Measurements from ENCODE around the gene RNF223. TPM values are rescaled to one million over a fixed set of nuclear protein-coding genes. Genes with fewer than 3 reads are reported as not detected.

The RNF223 gene
- total RNA-seq, 4 donors from 2014 or later, result not detected

DNA sequence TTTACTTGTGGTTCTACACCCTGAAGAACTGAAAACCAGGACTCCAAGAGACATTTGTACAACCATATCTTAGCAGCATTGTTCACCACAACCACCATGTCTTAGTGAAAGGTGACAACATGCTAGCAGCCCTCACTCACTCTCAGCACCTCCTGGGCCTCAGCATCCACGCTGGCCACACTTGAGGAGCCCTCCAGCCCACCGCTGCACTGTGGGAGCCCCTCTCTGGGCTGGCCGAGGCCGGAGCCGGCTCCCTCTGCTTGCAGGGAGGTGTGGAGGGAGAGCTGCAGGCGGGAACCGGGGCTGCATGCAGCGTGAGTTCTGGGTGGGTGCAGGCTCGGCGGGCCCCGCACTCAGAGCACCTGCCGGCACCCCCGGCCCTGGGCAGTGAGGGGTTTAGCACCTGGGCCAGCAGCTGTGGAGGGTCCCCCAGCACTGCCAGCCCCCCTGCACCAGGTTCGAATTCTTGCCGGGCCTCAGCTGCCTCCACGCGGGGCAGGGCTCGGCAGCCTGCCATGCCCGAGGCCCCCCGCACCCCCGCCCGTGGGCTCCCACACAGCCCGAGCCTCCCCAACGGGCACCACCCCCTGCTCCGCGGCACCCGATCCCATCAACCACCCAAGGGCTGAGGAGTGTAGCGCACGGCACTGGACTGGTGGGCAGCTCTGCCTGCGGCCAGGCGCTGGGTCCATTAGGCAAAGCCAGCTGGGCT is 32.6 kb upstream of the RNF223 start:
- TF ChIP-seq, protein P1, sequence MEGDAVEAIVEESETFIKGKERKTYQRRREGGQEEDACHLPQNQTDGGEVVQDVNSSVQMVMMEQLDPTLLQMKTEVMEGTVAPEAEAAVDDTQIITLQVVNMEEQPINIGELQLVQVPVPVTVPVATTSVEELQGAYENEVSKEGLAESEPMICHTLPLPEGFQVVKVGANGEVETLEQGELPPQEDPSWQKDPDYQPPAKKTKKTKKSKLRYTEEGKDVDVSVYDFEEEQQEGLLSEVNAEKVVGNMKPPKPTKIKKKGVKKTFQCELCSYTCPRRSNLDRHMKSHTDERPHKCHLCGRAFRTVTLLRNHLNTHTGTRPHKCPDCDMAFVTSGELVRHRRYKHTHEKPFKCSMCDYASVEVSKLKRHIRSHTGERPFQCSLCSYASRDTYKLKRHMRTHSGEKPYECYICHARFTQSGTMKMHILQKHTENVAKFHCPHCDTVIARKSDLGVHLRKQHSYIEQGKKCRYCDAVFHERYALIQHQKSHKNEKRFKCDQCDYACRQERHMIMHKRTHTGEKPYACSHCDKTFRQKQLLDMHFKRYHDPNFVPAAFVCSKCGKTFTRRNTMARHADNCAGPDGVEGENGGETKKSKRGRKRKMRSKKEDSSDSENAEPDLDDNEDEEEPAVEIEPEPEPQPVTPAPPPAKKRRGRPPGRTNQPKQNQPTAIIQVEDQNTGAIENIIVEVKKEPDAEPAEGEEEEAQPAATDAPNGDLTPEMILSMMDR (IDR thresholded peaks at IDR 0.05; ENCODE audit: low read depth), result no peak

DNA sequence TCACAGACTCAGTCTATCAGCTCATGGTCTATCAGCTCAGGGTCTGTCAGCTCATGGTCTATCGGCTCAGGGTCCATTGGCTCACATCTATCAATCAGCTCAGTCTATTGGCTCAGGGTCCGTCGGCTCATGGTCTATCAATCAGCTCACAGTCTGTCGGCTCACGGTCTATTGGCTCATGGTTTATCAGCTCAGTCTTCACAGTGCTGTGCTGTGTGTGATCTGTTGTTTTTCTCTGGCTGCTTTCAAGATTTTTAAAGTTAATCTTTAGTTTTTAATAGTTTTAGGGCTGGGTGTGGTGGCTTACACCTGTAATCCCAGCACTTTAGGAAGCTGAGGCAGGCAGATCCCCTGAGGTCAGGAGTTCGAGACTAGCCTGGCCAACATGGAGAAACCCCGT is 27.4 kb upstream of the RNF223 start:
- TF ChIP-seq, protein P1 (IDR thresholded peaks at IDR 0.05; ENCODE audit: low read depth), result no peak

DNA sequence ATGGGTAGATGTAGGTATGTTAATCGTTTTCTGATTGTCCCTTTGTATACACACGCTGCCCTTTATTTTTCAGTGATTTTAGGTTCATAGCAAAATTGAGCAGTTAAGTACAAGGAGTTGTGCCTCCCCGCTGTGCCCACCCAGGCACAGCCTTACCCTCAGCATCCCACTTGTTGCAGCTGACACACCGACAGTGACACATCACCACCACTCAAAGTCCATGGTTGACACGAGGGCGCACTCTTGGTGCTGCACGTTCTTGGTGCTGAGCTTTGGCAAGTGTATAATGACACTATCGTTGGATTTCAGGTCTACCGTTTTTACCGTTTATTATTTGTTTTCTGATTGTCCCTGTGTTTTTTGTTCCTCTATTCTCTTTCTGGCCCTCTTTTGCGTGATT is 26.2 kb upstream of the RNF223 start:
- TF ChIP-seq, protein P1 (IDR thresholded peaks at IDR 0.05; ENCODE audit: low read depth), result no peak

DNA sequence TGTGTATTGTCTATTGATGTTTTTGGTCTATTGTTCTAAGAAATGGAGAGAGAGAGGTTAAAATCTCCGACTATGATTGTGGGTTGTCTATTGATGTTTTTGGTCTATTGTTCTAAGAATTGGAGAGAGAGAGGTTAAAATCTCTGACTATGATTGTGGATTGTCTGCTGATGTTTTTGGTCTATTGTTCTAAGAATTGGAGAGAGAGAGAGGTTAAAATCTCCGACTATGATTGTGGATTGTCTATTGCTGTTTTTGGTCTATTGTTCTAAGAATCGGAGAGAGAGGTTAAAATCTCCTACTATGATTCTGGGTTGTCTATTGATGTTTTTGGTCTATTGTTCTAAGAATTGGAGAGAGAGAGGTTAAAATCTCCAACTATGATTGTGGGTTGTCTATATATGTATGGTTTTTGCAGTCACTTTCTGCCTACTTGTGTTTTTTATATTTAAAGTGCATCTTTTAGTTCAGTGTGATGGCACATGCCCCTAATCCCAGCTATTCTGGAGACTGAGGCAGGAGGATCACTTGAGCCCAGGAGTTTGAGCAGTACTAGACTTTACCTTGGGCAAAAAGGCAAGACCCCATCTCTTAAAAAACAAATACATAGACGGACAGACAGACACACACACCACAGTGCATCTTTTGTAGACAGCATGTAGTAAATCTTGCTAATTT is 25.5 kb upstream of the RNF223 start:
- TF ChIP-seq, protein P1 (IDR thresholded peaks at IDR 0.05; ENCODE audit: low read depth), result no peak

DNA sequence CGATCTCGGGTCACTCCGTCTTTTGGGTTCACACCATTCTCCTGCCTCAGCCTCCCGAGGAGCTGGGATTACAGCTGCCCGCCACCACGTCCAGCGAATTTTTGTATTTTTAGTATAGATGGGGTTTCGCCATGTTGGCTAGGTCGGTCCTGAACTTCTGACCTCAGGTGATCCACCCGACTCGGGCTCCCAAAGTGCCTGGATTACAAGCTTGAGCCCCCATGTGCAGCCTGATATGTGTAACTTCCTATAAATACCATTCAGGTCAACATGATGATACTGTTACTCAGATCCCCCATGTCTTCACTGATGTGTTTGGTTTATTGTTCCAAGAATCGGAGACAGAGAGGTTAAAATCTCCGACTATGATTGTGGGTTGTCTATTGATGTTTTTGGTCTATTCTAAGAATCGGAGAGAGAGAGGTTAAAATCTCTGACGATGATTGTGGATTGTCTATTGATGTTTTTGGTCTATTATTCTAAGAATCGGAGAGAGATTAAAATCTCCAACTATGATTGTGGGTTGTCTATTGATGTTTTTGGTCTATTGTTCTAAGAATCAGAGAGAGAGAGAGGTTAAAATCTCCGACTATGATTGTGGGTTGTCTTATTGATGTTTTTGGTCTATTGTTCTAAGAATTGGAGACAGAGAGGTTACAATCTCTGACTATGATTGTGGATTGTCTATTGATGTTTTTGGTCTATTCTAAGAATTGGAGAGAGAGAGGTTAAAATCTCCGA is 24.7 kb upstream of the RNF223 start:
- TF ChIP-seq, protein P1 (IDR thresholded peaks at IDR 0.05; ENCODE audit: low read depth), result no peak

DNA sequence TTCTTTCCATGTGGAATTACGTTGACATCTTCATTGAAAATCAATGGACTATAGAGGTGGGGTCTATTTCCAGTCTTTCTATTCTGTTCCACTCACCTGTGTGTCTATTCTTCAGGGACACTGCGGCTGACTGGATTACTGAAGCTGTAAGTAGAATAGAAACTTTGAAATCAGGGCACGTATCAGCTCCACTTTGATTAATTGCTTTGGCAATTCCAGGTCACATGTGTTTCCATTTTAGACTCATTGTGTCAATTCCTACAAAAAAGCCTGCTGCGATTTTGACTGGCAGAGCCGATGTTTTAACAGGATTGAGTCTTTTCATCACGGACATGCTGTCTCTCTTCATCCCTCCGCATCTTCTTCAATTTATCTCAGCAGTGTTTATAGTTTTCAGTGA is 20.9 kb upstream of the RNF223 start:
- TF ChIP-seq, protein P1 (IDR thresholded peaks at IDR 0.05; ENCODE audit: low read depth), result no peak

DNA sequence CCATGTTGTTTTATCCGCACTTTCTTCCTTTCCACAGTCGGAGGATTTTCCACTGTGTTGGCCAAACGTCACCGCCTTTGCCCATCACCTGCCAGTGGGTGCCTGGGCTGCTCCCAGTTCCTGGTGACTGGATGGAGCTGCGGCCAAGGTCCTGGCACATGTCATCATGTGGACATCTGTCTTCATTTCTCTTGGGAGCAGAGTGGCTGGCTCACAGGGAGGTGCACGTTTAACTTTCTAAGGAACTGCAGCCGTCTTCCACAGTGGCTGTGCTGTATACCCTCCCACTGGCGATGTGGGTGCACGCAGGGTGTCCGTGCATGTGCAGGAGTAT is 19.5 kb upstream of the RNF223 start:
- TF ChIP-seq, protein P1 (IDR thresholded peaks at IDR 0.05; ENCODE audit: low read depth), result no peak

Measured in subcutaneous adipose tissue (tissue), 4 donors.